Activated CD4-positive, alpha-beta T cell treated with anti-CD3 and anti-CD28 coated beads, Interleukin-2, amount 10 ng/mL, durations not matched to agents 24 days and 14 days (primary cell): ENCODE data around the gene ROBO2. TPM values are rescaled to one million over a fixed set of nuclear protein-coding genes. Genes with fewer than 3 reads are reported as not detected.

Experiments
- DNase-seq: peaks from one replicate; pipeline ENCODE4 v3.0.0; 2022
- H3K27ac Mint-ChIP-seq: one replicate; pipeline ENCODE4 v1.8.0; 2022; ENCODE audit warnings: mild to moderate bottlenecking, mixed read lengths
- H3K27me3 Mint-ChIP-seq: one replicate; pipeline ENCODE4 v1.8.0; 2022; ENCODE audit warnings: mixed read lengths
- H3K36me3 Mint-ChIP-seq: one replicate; pipeline ENCODE4 v1.8.0; 2022; ENCODE audit warnings: low read depth, mild to moderate bottlenecking, mixed read lengths
- H3K4me1 Mint-ChIP-seq: one replicate; pipeline ENCODE4 v1.8.0; 2021; ENCODE audit warnings: mixed read lengths
- H3K4me3 Mint-ChIP-seq: one replicate; pipeline ENCODE4 v1.8.0; 2022; ENCODE audit warnings: mild to moderate bottlenecking, moderate library complexity, mixed read lengths
- H3K9me3 Mint-ChIP-seq: one replicate; pipeline ENCODE4 v1.8.0; 2021; ENCODE audit warnings: mixed read lengths
- intact Hi-C: fragments of 100-400 bp; cut with micrococcal nuclease; formaldehyde crosslinking; loops from one replicate; pipeline ENCODE4 v1.15.1; 2023
- total RNA-seq: library from RNA; stranded (reverse); gene quantifications from 2 replicates; pipeline ENCODE4 v1.2.3, GENCODE V29; 2022

ROBO2 gene, protein sequence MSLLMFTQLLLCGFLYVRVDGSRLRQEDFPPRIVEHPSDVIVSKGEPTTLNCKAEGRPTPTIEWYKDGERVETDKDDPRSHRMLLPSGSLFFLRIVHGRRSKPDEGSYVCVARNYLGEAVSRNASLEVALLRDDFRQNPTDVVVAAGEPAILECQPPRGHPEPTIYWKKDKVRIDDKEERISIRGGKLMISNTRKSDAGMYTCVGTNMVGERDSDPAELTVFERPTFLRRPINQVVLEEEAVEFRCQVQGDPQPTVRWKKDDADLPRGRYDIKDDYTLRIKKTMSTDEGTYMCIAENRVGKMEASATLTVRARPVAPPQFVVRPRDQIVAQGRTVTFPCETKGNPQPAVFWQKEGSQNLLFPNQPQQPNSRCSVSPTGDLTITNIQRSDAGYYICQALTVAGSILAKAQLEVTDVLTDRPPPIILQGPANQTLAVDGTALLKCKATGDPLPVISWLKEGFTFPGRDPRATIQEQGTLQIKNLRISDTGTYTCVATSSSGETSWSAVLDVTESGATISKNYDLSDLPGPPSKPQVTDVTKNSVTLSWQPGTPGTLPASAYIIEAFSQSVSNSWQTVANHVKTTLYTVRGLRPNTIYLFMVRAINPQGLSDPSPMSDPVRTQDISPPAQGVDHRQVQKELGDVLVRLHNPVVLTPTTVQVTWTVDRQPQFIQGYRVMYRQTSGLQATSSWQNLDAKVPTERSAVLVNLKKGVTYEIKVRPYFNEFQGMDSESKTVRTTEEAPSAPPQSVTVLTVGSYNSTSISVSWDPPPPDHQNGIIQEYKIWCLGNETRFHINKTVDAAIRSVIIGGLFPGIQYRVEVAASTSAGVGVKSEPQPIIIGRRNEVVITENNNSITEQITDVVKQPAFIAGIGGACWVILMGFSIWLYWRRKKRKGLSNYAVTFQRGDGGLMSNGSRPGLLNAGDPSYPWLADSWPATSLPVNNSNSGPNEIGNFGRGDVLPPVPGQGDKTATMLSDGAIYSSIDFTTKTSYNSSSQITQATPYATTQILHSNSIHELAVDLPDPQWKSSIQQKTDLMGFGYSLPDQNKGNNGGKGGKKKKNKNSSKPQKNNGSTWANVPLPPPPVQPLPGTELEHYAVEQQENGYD (N-terminal part only)
- total RNA-seq: not detected in 2 replicates

DNA sequence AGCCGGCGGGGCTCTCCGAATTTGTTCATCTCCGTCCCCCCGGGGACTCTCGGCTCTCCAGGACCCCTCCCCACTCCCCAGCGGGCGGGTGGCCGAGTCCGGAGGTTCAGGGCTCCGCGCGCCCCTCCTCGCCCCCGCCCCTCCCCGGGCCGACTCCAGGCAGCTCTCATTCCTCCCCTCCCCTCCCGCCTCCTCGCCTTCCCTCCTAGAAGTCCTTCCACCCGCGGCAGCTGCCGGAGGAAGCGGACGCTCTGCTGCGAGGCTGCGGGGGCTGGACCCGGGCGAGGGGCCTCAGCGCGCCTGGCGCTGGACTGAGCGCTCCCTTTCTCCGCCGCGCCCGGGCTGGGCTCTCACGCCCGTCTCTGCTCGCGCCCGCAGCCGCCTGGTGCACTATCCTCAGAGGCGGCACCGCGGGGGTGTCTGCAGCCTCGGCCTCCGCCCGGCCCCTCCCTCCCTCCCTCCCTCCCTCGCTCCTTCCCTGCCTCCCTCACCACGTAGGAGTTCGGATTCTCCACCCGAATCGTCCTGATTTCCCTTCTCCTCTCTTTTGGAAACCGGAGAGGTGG, at the start of gene ROBO2:
Gene ROBO2 (plus strand): TSS at position 494 of the 566 bp plus-strand sequence. CDS start 687 bp downstream, outside the sequence.
- intact Hi-C loops: no loop called here
- Mint-ChIP-seq H3K27me3 (peaks cover 31% of the 10 kb centered on the region), H3K36me3 (no peaks in the 10 kb centered on the region), H3K4me3 (no peak within 1 kb of the TSS), H3K4me1 (no peaks in the 10 kb centered on the region), H3K9me3 (no peaks in the 10 kb centered on the region), H3K27ac (no peak within 1 kb of the TSS)
- no peak for DNase-seq

- H3K9me3 Mint-ChIP-seq: peaks cover 3% of the 10 kb centered on the region
- intact Hi-C loops: no loop called here
- no peaks in the 10 kb centered on the region for H3K4me1 Mint-ChIP-seq
- no peaks in the 10 kb centered on the region for H3K36me3 Mint-ChIP-seq
- H3K4me3 Mint-ChIP-seq: no peak overlapping the region
- H3K27me3 Mint-ChIP-seq: no peaks in the 10 kb centered on the region
- H3K27ac Mint-ChIP-seq: no peak overlapping the region
- no peak for DNase-seq
These were observed 49.3 kb upstream of the ROBO2 start for GRCh38 chr3:76990606-76991005.

- Mint-ChIP-seq H3K27me3 (no peaks in the 10 kb centered on the region), H3K4me3 (no peak overlapping the region)
- intact Hi-C loops: no loop called here
These were observed 48.7 kb upstream of the ROBO2 start for GRCh38 chr3:76991165-76991564.

GRCh38 chr3:76997733-76998132, 42.2 kb upstream of the ROBO2 start:
- no peaks in the 10 kb centered on the region for H3K4me1 Mint-ChIP-seq
- intact Hi-C loops: no loop called here
- no peak overlapping the region for H3K4me3 Mint-ChIP-seq
- no peaks in the 10 kb centered on the region for H3K36me3 Mint-ChIP-seq
- DNase-seq: no peak
- H3K27ac Mint-ChIP-seq: no peak overlapping the region
- peaks cover 3% of the 10 kb centered on the region for H3K9me3 Mint-ChIP-seq
- H3K27me3 Mint-ChIP-seq: no peaks in the 10 kb centered on the region

More at GRCh38 chr3:76991165-76991564, 48.7 kb upstream of the ROBO2 start:
- H3K27ac Mint-ChIP-seq: no peak overlapping the region
- H3K9me3 Mint-ChIP-seq: peaks cover 3% of the 10 kb centered on the region
- H3K4me1 Mint-ChIP-seq: no peaks in the 10 kb centered on the region
- no peak for DNase-seq
- no peaks in the 10 kb centered on the region for H3K36me3 Mint-ChIP-seq

DNA sequence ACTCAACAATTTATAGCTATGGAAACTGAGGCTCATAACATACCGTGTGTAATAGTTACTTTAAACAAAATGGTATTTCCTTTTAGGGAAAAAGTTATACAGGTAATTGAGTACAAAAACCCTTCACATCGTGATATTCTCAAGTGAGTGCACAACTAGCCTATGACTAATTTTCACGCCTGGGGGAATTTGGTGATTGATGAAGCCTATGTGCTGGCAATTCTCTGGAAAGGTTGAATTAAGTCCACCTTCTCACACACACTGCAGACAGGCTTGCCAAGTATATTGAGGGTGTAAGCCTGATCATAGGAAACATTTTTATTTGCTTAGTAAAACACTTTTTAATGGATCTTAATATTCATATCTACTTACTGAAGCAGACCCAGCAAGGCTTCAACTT, 41.3 kb upstream of the ROBO2 start:
- intact Hi-C loops: no loop called here

GRCh38 chr3:77001062-77001701, 38.7 kb upstream of the ROBO2 start:
- Mint-ChIP-seq H3K4me1 (no peaks in the 10 kb centered on the region), H3K4me3 (no peak overlapping the region), H3K27ac (no peak overlapping the region), H3K27me3 (no peaks in the 10 kb centered on the region), H3K36me3 (no peaks in the 10 kb centered on the region), H3K9me3 (no peaks in the 10 kb centered on the region)
- intact Hi-C loops: no loop called here
- no peak for DNase-seq

More for the DNA sequence above, 41.3 kb upstream of the ROBO2 start:
- no peak overlapping the region for H3K4me3 Mint-ChIP-seq
- no peak for DNase-seq
- no peaks in the 10 kb centered on the region for H3K36me3 Mint-ChIP-seq
- H3K27ac Mint-ChIP-seq: no peak overlapping the region
- H3K9me3 Mint-ChIP-seq: peaks cover 3% of the 10 kb centered on the region
- H3K4me1 Mint-ChIP-seq: no peaks in the 10 kb centered on the region
- H3K27me3 Mint-ChIP-seq: no peaks in the 10 kb centered on the region

DNA sequence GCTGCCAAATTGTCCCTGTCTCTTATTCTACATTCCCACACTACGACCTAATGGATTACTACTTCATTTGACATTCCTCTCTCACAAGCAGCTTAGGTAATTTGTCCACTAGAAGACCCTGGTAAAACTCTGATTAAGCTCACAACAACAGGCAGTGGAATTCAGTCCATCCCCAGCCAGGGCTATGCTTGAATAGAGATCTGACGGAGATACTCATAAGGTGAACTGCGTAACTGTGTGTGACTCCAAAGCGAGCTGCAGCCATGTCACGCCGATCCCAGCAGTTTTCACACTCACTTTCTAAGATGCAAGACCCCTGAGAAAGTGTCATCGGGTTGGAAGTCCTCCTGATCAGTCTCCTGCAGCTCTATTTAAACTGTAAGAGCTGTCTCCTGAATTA, 25.7 kb upstream of the ROBO2 start:
- no peaks in the 10 kb centered on the region for H3K36me3 Mint-ChIP-seq
- no peak for DNase-seq
- H3K27me3 Mint-ChIP-seq: no peaks in the 10 kb centered on the region
- intact Hi-C loops: no loop called here
- no peaks in the 10 kb centered on the region for H3K9me3 Mint-ChIP-seq
- H3K27ac Mint-ChIP-seq: no peak overlapping the region
- no peaks in the 10 kb centered on the region for H3K4me1 Mint-ChIP-seq
- H3K4me3 Mint-ChIP-seq: no peak overlapping the region

- Mint-ChIP-seq H3K27ac (no peak overlapping the region), H3K27me3 (no peaks in the 10 kb centered on the region), H3K4me3 (no peak overlapping the region), H3K9me3 (peaks cover 5% of the 10 kb centered on the region), H3K4me1 (no peaks in the 10 kb centered on the region), H3K36me3 (no peaks in the 10 kb centered on the region)
- no peak for DNase-seq
- intact Hi-C loops: no loop called here
These were observed 14.4 kb upstream of the ROBO2 start for GRCh38 chr3:77025471-77025870.

DNA sequence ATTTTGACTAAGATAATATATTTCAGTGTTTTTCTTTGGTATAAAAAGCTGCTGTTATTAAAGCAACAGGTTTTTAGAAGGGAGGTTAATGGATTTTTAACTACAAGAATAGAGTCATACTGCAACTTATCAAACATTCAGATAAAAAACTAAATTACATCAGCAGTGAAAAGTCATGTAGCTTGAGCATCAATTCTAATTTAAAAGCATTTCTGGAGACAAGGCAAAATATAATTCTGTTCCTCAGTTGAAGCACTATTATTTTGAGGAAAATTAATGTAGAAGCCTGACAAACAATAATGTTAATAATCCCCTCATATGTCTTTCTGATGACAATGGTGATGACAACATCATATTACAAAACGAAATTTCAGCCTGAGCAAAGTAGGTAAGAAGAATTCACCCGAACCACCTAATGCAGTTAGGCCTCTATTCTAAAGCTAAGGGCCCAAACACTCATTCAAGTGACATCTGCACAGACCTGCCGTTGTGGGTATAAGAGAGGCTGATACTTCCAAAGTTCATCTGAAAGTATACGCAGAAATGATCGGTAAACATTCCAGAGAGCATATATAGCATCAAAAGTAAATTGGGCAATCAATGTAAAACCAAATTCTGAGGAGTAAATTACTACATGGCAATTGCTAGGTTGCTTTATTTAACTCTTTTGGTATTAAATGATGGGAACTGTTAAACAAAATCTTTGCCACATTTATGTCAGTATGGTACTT, 12.8 kb upstream of the ROBO2 start:
- H3K9me3 Mint-ChIP-seq: peaks cover 5% of the 10 kb centered on the region
- no peak overlapping the region for H3K4me3 Mint-ChIP-seq
- no peak overlapping the region for H3K27ac Mint-ChIP-seq
- no peaks in the 10 kb centered on the region for H3K4me1 Mint-ChIP-seq
- H3K36me3 Mint-ChIP-seq: no peaks in the 10 kb centered on the region
- DNase-seq: no peak
- intact Hi-C loops: no loop called here
- no peaks in the 10 kb centered on the region for H3K27me3 Mint-ChIP-seq

- Mint-ChIP-seq H3K27ac (no peak overlapping the region), H3K9me3 (peaks cover 3% of the 10 kb centered on the region), H3K4me3 (no peak overlapping the region), H3K27me3 (no peaks in the 10 kb centered on the region), H3K4me1 (no peaks in the 10 kb centered on the region), H3K36me3 (no peaks in the 10 kb centered on the region)
- no peak for DNase-seq
- intact Hi-C loops: no loop called here
These were observed 11.9 kb upstream of the ROBO2 start for GRCh38 chr3:77028005-77028404.

GRCh38 chr3:77038468-77038929, 1.4 kb upstream of the ROBO2 start:
- DNase-seq: peak; percentile 55
- intact Hi-C loops: no loop called here
- no peak overlapping the region for H3K27ac Mint-ChIP-seq
- peaks cover 31% of the 10 kb centered on the region for H3K27me3 Mint-ChIP-seq
- H3K9me3 Mint-ChIP-seq: no peaks in the 10 kb centered on the region
- H3K4me1 Mint-ChIP-seq: no peaks in the 10 kb centered on the region
- no peaks in the 10 kb centered on the region for H3K36me3 Mint-ChIP-seq
- no peak overlapping the region for H3K4me3 Mint-ChIP-seq

DNA sequence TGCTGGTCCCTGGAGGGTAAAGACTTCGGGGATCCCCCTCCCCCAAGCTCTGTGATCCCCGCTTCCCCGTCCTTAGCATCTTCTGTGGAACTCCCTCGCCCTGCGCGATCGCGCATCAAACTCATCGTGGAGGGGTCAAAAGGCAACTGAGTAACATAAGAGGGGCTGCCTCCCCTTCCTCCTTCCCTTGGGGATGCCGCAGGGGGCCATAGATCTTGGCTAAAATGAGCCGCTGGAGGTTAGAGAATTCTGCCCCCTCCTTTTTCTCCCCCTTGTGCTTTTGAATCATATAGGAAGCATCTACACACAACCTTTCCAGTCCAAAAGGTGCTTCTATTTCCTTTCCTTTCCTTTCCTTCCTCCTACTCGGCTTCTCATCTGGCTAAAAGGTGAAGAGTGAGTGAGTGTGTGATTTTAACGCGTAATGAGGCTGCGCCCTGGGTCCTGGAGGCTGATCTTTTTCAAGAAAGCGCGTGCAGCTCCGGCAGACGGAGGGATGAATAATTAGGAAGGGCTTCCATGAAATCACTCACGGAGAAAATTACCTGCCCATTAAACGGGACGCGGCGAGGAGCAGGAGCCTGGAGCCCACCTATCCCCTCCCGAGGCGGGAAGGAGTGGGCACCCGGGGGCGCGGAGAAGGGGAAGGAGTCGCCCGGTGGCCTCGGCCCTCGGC, 831 bp upstream of the ROBO2 start:
- intact Hi-C loops: no loop called here
- no peak overlapping the region for H3K4me3 Mint-ChIP-seq
- no peaks in the 10 kb centered on the region for H3K9me3 Mint-ChIP-seq
- no peaks in the 10 kb centered on the region for H3K36me3 Mint-ChIP-seq
- H3K27ac Mint-ChIP-seq: no peak overlapping the region
- DNase-seq: no peak
- H3K4me1 Mint-ChIP-seq: no peaks in the 10 kb centered on the region
- peaks cover 31% of the 10 kb centered on the region for H3K27me3 Mint-ChIP-seq
